DMS79 treated with DMSO at 0.1 percent for 48 hours (cell line): ENCODE measurements around the gene DEK.
A peak's percentile ranks its signal among the peaks of the same experiment; 100 is the strongest.

Experiments used
- DNase-seq: peaks from one replicate; lab custom pipeline; 2025; lab: John Stamatoyannopoulos, UW

The DEK gene

GRCh38 chr6:18265787-18266522 lies 1.6 kb upstream of the DEK start:
- no peak for DNase-seq

GRCh38 chr6:18264923-18265377 lies 620 bp upstream of the DEK start:
- DNase-seq = peak; percentile 57

- DNase-seq = peak; percentile 43
Measured at GRCh38 chr6:18263418-18264218, 712 bp downstream of the DEK start.

GRCh38 chr6:18262702-18263417 lies 1.5 kb downstream of the DEK start:
- DNase-seq = peak; percentile 60

GRCh38 chr6:18261877-18262276 lies 2.5 kb downstream of the DEK start:
- DNase-seq = no peak

GRCh38 chr6:18260448-18261106 lies 3.8 kb downstream of the DEK start:
- peak; percentile 56 for DNase-seq

GRCh38 chr6:18259675-18260447 lies 4.5 kb downstream of the DEK start:
- no peak for DNase-seq

GRCh38 chr6:18254793-18255192 lies 9.5 kb downstream of the DEK start:
- DNase-seq = no peak

- DNase-seq = no peak
Measured at GRCh38 chr6:18253635-18254034, 10.7 kb downstream of the DEK start.

- no peak for DNase-seq
Measured at GRCh38 chr6:18249271-18249670, 15.1 kb downstream of the DEK start.

- no peak for DNase-seq
Measured at GRCh38 chr6:18248698-18249097, 15.6 kb downstream of the DEK start.

GRCh38 chr6:18247002-18247401 lies 17.3 kb downstream of the DEK start:
- DNase-seq = no peak

- DNase-seq = no peak
Measured at GRCh38 chr6:18246205-18246604, 18.1 kb downstream of the DEK start.

GRCh38 chr6:18245642-18246041 lies 18.7 kb downstream of the DEK start:
- no peak for DNase-seq

GRCh38 chr6:18245079-18245478 lies 19.3 kb downstream of the DEK start:
- no peak for DNase-seq

GRCh38 chr6:18244251-18244650 lies 20.1 kb downstream of the DEK start:
- DNase-seq = no peak

- DNase-seq = no peak
Measured at GRCh38 chr6:18243302-18243893, 20.9 kb downstream of the DEK start.

GRCh38 chr6:18242062-18242851 lies 22.1 kb downstream of the DEK start:
- DNase-seq = no peak

GRCh38 chr6:18241208-18242038 lies 22.9 kb downstream of the DEK start:
- no peak for DNase-seq
